LNCAP (cell line): ENCODE measurements around the gene AKT2.

Source experiments
- TF ChIP-seq, protein P1 (sequence below): fragments of 450-650 bp; IDR thresholded peaks from 2 replicates; pipeline ENCODE4 v1.5.1; 2017; ENCODE audit warnings: mild to moderate bottlenecking

AKT2 gene

DNA sequence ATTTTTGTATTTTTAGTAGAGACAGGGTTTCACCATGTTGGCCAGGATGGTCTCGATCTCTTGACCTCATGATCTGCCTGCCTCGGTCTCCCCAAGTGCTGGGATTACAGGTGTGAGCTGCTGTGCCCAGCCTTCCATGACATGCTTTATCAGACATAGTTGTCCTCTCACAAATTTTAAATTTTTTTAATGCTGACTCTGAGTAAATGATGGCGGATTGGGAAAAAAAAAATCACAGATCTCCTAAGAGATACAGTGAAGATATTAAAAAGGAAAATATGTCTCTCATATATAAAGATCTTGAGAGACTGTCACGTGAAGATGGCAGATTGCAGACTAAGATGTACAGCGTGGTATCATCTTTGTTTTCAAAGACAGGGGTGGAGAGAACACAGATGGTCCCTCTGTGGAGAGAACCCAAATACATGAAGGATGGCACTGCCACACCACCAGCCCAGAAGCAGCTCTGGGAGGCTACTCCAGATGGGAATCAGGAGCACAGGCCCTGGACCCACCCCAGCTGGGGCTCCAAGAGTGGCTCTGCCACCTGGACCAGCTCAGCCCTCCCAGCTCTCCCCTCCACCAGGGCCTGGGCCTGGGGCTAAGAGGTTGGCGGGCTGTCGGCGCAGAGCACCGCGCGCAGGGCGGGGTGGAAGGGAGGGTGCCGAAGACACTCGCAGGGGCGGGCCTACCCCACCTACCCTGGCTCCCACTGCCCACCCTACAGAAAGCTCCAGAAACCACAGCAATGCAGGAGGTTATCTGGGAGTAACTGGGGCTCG lies 38.7 kb downstream of the AKT2 start:
- TF ChIP-seq, protein P1, sequence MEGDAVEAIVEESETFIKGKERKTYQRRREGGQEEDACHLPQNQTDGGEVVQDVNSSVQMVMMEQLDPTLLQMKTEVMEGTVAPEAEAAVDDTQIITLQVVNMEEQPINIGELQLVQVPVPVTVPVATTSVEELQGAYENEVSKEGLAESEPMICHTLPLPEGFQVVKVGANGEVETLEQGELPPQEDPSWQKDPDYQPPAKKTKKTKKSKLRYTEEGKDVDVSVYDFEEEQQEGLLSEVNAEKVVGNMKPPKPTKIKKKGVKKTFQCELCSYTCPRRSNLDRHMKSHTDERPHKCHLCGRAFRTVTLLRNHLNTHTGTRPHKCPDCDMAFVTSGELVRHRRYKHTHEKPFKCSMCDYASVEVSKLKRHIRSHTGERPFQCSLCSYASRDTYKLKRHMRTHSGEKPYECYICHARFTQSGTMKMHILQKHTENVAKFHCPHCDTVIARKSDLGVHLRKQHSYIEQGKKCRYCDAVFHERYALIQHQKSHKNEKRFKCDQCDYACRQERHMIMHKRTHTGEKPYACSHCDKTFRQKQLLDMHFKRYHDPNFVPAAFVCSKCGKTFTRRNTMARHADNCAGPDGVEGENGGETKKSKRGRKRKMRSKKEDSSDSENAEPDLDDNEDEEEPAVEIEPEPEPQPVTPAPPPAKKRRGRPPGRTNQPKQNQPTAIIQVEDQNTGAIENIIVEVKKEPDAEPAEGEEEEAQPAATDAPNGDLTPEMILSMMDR: no peak

DNA sequence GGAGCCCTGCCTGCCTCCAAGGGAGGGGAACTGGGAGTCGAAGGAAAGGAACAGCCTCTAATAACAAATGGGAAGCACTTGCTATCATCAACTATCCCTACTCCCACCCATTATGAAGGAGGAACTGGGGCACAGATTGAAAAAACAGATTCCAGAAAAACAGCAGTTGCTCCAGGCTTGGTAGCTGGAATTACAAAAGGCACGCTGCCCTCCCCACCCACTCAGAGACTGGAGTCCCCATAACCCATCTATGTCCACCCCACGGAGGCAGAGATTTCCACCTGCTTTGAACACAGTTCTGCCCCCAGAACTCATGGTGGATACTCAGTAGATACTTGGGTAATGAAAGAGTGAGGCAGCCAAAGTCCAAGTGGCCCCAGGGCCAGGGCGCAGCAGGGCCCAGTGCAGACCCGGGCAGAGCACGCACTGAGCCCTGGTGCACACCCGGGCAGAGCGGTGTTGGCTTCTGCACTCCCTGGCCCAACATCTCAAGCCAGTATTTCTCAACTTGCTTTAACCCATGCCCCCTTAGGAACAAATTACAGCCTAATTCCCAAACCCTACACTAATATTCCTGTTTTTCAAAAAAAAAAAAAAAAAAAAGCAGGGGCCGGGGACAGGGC lies 39.5 kb downstream of the AKT2 start:
- TF ChIP-seq, protein P1: no peak

DNA sequence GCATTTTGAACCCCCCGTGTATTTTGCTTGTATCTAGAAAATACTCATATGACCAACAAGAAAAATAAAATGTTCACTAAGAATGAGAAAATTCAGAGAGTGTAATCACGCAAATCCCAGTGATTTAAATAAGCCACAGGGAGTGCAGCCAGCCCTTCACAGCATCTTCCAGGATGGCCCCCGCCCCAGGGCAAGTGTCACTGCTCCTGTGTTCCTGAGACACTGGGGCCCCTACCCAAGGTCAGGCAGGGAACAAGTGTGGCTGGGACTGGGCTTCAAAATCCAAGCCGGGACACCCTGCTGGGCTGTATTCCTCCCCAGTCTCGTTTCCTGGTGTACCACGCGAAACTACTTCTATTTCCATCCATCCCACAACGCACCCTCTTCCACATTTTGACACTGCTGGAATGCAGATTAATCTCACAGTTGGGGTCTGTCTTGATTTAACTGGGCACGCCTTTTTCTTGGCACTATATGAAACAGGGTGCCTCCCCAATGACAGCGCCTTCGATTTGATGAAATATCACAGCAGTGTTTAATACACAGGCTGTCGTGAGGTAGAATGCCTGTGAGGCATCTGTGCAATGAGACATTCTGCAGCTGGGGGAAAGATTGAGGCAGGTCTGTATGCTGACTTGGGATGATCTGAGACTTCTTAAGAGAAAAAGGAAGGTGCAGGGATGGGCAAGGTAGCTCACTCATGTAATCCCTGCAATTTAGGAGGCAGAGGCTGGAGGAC lies 40.4 kb downstream of the AKT2 start:
- TF ChIP-seq, protein P1: no peak

DNA sequence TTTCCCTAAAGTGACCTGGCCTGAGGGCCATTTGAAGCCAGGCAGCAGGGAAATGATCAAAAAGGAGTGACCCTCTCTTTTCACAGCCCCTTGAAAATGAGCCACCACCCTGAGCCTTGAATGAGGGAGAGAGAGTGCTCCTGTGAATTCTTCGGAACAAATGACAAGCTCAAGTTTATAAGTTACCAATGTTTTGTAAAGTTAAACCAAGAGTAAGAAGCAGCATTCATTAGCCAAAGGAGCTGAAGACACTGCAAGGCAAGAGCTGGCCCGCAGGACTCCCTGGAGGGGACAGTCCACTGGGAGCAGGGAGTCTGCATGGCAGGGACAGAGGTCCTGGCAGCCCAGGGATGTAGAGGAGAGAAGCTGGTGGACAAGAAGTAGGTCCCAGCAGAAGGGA lies 42.0 kb downstream of the AKT2 start:
- TF ChIP-seq, protein P1: no peak

DNA sequence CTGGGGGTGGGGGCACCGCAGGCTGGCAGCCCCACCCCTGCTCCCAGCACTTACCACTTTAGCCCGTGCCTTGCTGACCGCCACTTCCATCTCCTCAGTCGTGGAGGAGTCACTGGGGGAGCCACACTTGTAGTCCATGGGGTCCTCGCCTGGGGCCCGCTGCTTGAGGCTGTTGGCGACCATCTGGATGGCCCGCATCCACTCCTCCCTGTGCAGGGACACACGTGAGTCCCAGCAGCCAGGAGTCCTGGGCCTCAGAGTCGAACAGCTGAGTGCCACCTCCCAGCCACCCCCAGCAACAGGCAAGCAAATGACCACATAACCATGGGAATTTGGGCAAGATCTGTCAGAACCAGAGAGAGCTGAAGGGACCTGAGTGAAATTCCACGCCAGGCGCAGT lies 42.7 kb downstream of the AKT2 start:
- TF ChIP-seq, protein P1: no peak

DNA sequence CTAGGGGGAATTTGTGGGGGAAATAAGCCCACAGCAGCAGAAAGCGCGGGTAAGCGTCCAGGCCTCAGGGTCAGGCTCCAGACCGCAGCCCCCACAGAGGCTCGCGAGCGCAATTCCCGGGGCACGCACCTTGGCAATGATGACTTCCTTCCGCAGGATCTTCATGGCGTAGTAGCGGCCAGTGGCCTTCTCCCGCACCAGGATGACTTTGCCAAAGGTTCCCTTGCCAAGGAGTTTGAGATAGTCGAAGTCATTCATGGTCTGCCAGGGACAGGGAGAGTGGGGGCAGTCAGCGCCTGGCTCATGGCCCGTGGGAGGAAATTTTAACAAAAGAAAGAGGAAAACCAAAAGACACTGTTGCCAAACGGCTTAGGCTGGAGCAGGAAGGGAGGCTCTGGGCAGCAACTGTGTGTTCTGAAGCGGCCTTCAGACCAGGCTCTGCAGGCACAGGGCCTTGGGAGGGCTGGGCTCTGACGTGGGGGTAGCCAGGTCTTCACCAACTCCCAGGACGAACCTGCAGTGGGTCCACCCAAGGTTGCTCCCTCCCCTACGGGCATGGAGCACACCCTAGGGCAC lies 43.2 kb downstream of the AKT2 start:
- TF ChIP-seq, protein P1: no peak

DNA sequence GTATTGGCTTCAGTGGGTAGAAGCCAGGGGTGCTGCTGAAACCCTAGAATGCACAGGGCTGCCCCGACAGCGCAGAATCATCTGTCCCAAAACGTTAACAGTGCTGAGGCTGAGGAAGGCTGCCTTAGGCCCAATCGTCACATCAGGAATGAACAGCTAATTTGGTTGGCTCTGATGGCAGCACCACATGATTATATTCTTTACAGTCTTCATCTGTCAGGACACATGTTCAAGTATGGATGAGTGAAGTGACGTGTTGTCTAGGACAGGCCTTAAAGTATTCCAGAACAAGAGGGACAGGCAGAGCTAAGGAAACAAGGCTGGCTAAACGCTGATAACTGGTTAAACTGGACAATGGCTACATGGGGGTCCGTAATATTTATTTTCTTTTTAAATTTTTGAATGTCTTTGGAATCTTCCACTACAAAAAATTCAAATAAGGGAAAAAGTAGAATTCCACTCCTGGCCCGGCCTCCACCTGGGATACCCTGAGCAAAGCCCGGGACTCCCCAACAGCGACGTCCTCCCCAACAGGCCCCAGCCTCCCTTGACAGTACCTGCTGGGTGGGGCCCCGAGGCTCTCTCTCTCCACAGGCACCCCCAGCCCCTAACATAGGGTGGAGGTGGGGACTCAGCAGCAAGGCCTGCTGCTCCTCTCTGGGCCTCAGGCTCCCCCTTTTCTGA lies 43.9 kb downstream of the AKT2 start:
- TF ChIP-seq, protein P1: no peak
